WTC11 (cell line): ENCODE measurements around the gene HENMT1.

Experiments
- CREM ChIP-seq: sonication (generic); formaldehyde crosslinking; IDR thresholded peaks from 2 replicates; pipeline ENCODE4 v1.8.1; 2022; ENCODE audit warnings: mild to moderate bottlenecking, missing genetic modification reagents, moderate library complexity
- OVOL2 ChIP-seq: fragments of 250-450 bp; sonication (Bioruptor Pico); IDR thresholded peaks from 2 replicates; pipeline ENCODE4 v1.9.0; 2021; ENCODE audit warnings: mild to moderate bottlenecking, borderline replicate concordance
- SP1 ChIP-seq: sonication (generic); formaldehyde crosslinking; conservative IDR thresholded peaks from 2 replicates; pipeline ENCODE4 v1.8.1; 2022; ENCODE audit warnings: missing genetic modification reagents
- ZNF232 ChIP-seq: sonication (generic); formaldehyde crosslinking; IDR thresholded peaks from 2 replicates; pipeline ENCODE4 v1.8.0; 2022; ENCODE audit warnings: mild to moderate bottlenecking, missing genetic modification reagents
- TF ChIP-seq, protein P1 (sequence below): fragments of 200-600 bp; IDR thresholded peaks from 2 replicates; pipeline ENCODE4 v1.8.0; 2022; ENCODE audit warnings: antibody characterized with exemption
- TF ChIP-seq, protein P2 (sequence below): fragments of 250-450 bp; sonication (Bioruptor Pico); IDR thresholded peaks from 2 replicates; pipeline ENCODE4 v1.9.0; 2021; ENCODE audit warnings: mild to moderate bottlenecking, borderline replicate concordance
- TF ChIP-seq, protein P3 (sequence below): sonication (generic); formaldehyde crosslinking; IDR thresholded peaks from 2 replicates; pipeline ENCODE4 v1.8.0; 2022; ENCODE audit warnings: mild to moderate bottlenecking, missing genetic modification reagents
- TF ChIP-seq, protein P4 (sequence below): sonication (generic); formaldehyde crosslinking; IDR thresholded peaks from 2 replicates; pipeline ENCODE4 v1.8.1; 2023; ENCODE audit warnings: mild to moderate bottlenecking, missing genetic modification reagents, moderate library complexity
- TF ChIP-seq, protein P5 (sequence below): sonication (generic); formaldehyde crosslinking; conservative IDR thresholded peaks from 2 replicates; pipeline ENCODE4 v1.8.1; 2022; ENCODE audit warnings: mild to moderate bottlenecking, missing genetic modification reagents

DNA sequence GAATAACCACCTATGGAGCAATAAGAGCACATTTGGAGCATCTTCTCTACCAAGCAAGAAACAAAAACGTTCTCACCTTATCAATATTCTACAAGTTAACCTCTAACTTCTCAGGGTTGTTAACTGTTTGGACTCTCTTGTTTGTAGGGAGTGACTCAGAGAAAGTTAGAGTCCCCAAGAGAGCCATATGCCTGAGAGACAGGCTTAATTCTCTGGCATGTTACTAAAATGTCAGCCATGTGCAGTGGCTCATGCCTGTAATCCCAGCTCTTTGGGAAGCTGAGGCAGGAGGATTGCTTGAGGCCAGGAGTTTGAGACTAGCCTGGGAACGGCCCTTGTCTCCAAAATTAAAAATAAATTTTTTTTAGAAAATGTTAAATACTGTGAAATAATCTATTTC is 4.2 kb upstream of the HENMT1 start:
- TF ChIP-seq, protein P1, sequence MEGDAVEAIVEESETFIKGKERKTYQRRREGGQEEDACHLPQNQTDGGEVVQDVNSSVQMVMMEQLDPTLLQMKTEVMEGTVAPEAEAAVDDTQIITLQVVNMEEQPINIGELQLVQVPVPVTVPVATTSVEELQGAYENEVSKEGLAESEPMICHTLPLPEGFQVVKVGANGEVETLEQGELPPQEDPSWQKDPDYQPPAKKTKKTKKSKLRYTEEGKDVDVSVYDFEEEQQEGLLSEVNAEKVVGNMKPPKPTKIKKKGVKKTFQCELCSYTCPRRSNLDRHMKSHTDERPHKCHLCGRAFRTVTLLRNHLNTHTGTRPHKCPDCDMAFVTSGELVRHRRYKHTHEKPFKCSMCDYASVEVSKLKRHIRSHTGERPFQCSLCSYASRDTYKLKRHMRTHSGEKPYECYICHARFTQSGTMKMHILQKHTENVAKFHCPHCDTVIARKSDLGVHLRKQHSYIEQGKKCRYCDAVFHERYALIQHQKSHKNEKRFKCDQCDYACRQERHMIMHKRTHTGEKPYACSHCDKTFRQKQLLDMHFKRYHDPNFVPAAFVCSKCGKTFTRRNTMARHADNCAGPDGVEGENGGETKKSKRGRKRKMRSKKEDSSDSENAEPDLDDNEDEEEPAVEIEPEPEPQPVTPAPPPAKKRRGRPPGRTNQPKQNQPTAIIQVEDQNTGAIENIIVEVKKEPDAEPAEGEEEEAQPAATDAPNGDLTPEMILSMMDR, result no peak
- TF ChIP-seq CREM (no peak), ZNF232 (CRISPR knock-in tag) (no peak), OVOL2 (CRISPR knock-in tag) (no peak), SP1 (CRISPR knock-in tag) (no peak)
- TF ChIP-seq, protein P2, sequence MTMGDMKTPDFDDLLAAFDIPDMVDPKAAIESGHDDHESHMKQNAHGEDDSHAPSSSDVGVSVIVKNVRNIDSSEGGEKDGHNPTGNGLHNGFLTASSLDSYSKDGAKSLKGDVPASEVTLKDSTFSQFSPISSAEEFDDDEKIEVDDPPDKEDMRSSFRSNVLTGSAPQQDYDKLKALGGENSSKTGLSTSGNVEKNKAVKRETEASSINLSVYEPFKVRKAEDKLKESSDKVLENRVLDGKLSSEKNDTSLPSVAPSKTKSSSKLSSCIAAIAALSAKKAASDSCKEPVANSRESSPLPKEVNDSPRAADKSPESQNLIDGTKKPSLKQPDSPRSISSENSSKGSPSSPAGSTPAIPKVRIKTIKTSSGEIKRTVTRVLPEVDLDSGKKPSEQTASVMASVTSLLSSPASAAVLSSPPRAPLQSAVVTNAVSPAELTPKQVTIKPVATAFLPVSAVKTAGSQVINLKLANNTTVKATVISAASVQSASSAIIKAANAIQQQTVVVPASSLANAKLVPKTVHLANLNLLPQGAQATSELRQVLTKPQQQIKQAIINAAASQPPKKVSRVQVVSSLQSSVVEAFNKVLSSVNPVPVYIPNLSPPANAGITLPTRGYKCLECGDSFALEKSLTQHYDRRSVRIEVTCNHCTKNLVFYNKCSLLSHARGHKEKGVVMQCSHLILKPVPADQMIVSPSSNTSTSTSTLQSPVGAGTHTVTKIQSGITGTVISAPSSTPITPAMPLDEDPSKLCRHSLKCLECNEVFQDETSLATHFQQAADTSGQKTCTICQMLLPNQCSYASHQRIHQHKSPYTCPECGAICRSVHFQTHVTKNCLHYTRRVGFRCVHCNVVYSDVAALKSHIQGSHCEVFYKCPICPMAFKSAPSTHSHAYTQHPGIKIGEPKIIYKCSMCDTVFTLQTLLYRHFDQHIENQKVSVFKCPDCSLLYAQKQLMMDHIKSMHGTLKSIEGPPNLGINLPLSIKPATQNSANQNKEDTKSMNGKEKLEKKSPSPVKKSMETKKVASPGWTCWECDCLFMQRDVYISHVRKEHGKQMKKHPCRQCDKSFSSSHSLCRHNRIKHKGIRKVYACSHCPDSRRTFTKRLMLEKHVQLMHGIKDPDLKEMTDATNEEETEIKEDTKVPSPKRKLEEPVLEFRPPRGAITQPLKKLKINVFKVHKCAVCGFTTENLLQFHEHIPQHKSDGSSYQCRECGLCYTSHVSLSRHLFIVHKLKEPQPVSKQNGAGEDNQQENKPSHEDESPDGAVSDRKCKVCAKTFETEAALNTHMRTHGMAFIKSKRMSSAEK, result no peak
- TF ChIP-seq, protein P3, sequence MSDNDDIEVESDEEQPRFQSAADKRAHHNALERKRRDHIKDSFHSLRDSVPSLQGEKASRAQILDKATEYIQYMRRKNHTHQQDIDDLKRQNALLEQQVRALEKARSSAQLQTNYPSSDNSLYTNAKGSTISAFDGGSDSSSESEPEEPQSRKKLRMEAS (CRISPR knock-in tag), result no peak
- TF ChIP-seq, protein P4, sequence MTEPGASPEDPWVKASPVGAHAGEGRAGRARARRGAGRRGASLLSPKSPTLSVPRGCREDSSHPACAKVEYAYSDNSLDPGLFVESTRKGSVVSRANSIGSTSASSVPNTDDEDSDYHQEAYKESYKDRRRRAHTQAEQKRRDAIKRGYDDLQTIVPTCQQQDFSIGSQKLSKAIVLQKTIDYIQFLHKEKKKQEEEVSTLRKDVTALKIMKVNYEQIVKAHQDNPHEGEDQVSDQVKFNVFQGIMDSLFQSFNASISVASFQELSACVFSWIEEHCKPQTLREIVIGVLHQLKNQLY, result no peak
- TF ChIP-seq, protein P5, sequence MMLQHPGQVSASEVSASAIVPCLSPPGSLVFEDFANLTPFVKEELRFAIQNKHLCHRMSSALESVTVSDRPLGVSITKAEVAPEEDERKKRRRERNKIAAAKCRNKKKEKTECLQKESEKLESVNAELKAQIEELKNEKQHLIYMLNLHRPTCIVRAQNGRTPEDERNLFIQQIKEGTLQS (CRISPR knock-in tag), result no peak
